GM23338 (cell line): ENCODE results near the gene ZBTB24.

Experiments used
- CREB1 ChIP-seq: fragments of 250-450 bp; sonication (Bioruptor Pico); IDR thresholded peaks from 2 replicates; pipeline ENCODE4 v1.5.0; 2020; ENCODE audit warnings: low read depth, mild to moderate bottlenecking, moderate library complexity
- EZH2 ChIP-seq: fragments of 200-600 bp; sonication (generic); IDR thresholded peaks from one replicate; pipeline ENCODE4 v1.8.0; 2017; ENCODE audit warnings: antibody characterized with exemption, mild to moderate bottlenecking, low read depth; ENCODE audit not compliant: unreplicated experiment
- EZH2phosphoT487 ChIP-seq: fragments of 200-600 bp; sonication (generic); IDR thresholded peaks from one replicate; pipeline ENCODE4 v1.8.1; 2018; ENCODE audit warnings: antibody characterized with exemption; ENCODE audit not compliant: unreplicated experiment
- NANOG ChIP-seq: IDR thresholded peaks from 2 replicates; pipeline ENCODE4 v1.6.1; 2016; ENCODE audit warnings: antibody characterized with exemption, borderline replicate concordance
- POLR2AphosphoS5 ChIP-seq: IDR thresholded peaks from 2 replicates; pipeline ENCODE4 v1.6.1; 2016; ENCODE audit warnings: antibody characterized with exemption, low read depth
- TF ChIP-seq, protein P1 (sequence below), 2 experiments: fragments of 200-600 bp in 1 of 2; sonication (generic) in 1 of 2; conservative IDR thresholded peaks; 2 replicates each; pipeline versions ENCODE4 v1.5.1 to v1.6.1; 2016 to 2017; ENCODE audit warnings: antibody characterized with exemption in 2 of 2, low read depth in 2 of 2, mild to moderate bottlenecking in 2 of 2, moderate library complexity in 1 of 2
- TF ChIP-seq, protein P2 (sequence below): IDR thresholded peaks from one replicate; pipeline ENCODE4 v1.6.1; 2018; ENCODE audit warnings: antibody characterized with exemption; ENCODE audit not compliant: unreplicated experiment

DNA sequence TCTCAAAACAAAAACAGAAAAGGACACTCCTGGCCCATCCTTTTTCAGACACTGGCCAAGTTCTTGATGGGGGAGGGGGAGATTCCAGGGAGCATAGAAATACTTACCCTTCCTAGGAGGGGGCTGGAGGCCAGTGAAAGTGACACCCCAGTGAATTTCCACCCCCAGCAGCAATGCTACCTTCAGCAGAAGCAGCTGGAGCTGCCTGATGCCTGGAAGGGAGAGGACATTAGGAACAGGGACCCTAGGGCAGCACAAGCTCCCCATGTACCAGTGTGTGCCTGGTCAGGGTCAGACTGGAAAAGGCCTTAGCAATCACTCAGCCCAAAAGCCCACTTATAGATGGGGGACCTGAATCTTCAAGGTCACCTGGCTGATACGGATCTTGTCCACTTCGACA, 29.9 kb downstream of the ZBTB24 start:
- no peak for TF ChIP-seq NANOG
- TF ChIP-seq, protein P1, sequence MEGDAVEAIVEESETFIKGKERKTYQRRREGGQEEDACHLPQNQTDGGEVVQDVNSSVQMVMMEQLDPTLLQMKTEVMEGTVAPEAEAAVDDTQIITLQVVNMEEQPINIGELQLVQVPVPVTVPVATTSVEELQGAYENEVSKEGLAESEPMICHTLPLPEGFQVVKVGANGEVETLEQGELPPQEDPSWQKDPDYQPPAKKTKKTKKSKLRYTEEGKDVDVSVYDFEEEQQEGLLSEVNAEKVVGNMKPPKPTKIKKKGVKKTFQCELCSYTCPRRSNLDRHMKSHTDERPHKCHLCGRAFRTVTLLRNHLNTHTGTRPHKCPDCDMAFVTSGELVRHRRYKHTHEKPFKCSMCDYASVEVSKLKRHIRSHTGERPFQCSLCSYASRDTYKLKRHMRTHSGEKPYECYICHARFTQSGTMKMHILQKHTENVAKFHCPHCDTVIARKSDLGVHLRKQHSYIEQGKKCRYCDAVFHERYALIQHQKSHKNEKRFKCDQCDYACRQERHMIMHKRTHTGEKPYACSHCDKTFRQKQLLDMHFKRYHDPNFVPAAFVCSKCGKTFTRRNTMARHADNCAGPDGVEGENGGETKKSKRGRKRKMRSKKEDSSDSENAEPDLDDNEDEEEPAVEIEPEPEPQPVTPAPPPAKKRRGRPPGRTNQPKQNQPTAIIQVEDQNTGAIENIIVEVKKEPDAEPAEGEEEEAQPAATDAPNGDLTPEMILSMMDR (conservative IDR thresholded peaks at IDR 0.05; ENCODE audit: low read depth in 2 of 2), result no peak
- TF ChIP-seq, protein P2, sequence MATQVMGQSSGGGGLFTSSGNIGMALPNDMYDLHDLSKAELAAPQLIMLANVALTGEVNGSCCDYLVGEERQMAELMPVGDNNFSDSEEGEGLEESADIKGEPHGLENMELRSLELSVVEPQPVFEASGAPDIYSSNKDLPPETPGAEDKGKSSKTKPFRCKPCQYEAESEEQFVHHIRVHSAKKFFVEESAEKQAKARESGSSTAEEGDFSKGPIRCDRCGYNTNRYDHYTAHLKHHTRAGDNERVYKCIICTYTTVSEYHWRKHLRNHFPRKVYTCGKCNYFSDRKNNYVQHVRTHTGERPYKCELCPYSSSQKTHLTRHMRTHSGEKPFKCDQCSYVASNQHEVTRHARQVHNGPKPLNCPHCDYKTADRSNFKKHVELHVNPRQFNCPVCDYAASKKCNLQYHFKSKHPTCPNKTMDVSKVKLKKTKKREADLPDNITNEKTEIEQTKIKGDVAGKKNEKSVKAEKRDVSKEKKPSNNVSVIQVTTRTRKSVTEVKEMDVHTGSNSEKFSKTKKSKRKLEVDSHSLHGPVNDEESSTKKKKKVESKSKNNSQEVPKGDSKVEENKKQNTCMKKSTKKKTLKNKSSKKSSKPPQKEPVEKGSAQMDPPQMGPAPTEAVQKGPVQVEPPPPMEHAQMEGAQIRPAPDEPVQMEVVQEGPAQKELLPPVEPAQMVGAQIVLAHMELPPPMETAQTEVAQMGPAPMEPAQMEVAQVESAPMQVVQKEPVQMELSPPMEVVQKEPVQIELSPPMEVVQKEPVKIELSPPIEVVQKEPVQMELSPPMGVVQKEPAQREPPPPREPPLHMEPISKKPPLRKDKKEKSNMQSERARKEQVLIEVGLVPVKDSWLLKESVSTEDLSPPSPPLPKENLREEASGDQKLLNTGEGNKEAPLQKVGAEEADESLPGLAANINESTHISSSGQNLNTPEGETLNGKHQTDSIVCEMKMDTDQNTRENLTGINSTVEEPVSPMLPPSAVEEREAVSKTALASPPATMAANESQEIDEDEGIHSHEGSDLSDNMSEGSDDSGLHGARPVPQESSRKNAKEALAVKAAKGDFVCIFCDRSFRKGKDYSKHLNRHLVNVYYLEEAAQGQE, result no peak
- no peak for TF ChIP-seq EZH2
- no peak for TF ChIP-seq EZH2phosphoT487
- no peak for TF ChIP-seq CREB1
- TF ChIP-seq POLR2AphosphoS5, result no peak
